Hematopoietic multipotent progenitor cell treated with erythropoietin and hydrocortisone succinate and interleukin-3 and kit ligand, for 17 days (in vitro differentiated cells): Measurements from ENCODE around the gene CHRNA9.

Experiments used
- DNase-seq: peaks from one replicate; pipeline ENCODE4 v3.0.0-alpha.2; 2015; ENCODE audit warnings: low spot score

Gene CHRNA9

GRCh38 chr4:40309250-40309774 is 25.8 kb upstream of the CHRNA9 start:
- DNase-seq: peak; percentile 76

- DNase-seq: no peak
Observed at GRCh38 chr4:40310225-40310624, 24.9 kb upstream of the CHRNA9 start.

DNA sequence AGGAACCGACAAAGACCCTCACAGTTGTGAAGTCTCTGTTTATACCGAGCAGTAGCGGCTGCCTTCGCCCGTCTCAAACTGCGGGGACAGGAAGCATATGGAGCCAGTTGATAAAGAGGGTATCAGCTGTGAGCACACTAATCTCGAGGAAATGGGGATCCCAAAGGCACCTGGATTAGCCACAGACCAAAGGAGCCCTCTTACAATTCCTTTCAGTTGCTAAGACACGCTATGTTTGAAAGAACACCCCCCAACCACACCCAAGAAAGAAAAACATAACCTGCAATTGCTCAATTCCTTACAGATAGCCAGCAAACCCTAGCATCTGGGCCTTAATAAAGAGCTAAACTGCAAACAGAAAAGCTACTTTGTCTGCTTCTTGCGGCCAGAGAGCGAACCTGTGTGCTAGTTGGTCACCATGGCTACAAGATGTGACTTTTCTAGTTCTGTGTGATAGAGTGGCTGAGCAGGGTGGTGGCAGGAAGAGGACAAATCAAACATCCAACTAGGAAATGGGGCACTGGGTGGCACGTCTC is 23.3 kb upstream of the CHRNA9 start:
- DNase-seq: no peak

GRCh38 chr4:40314951-40315350 is 20.2 kb upstream of the CHRNA9 start:
- no peak for DNase-seq

DNA sequence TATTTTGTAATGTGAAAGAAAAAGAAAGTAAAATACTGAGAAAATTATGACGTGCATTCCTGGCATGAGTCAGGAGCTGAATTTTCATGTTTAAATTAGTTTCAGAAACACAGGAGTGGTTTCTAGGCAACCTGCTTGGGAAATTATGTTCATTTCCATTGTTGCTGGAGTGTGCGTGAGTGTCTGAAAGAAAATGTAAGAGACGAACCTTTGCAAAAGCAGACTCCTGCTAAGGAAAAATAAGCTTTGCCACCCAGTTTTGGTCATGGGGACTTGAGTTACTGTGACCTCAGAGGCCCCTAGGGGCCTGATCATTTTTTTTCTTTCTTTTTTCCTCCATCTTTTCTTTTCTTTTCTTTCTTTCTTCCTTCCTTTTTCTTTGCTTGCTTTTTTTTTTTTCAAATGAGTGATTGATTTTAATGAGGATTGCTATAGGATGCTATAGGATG is 18.8 kb upstream of the CHRNA9 start:
- no peak for DNase-seq

GRCh38 chr4:40316782-40317635 is 18.1 kb upstream of the CHRNA9 start:
- peak; percentile 71 for DNase-seq

- DNase-seq: no peak
Observed at GRCh38 chr4:40317916-40318658, 17.0 kb upstream of the CHRNA9 start.

GRCh38 chr4:40321574-40322275 is 13.4 kb upstream of the CHRNA9 start:
- no peak for DNase-seq

DNA sequence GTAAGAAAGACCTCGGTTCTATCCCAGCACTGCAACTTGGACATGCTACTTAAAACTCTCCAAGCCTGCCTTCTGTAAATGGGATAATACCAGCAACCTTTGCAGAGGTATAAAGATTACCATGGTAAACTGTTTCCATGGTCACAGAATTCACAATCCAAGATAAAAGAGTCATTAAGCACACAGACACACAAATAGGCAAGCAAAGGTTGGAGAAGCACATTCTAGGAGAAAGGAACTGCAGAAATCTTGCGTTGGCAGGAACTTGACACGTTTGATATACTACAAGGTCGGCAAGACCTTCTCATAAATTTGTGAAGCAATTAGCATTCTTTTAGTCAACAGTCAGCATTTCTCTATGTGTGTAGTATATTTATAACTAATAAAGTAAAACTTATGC is 12.3 kb upstream of the CHRNA9 start:
- no peak for DNase-seq

DNA sequence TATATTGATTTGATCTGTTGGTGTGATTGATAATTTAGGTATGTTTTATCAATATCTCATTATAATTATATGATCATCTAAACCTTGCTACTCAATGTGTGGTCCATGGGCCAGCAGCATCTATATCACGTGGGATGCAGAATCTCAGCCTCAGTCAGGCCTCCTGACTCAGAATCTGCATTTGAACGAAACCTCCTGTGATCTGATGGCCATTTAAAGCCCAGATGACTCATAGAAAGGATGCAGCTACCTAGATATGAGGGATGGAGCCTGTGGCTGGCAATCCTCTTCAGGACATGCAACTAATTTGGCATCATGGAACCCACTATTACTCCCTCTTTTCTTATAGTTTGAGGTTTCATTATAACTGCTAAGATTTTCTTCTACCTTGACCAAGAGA is 11.3 kb upstream of the CHRNA9 start:
- no peak for DNase-seq

DNA sequence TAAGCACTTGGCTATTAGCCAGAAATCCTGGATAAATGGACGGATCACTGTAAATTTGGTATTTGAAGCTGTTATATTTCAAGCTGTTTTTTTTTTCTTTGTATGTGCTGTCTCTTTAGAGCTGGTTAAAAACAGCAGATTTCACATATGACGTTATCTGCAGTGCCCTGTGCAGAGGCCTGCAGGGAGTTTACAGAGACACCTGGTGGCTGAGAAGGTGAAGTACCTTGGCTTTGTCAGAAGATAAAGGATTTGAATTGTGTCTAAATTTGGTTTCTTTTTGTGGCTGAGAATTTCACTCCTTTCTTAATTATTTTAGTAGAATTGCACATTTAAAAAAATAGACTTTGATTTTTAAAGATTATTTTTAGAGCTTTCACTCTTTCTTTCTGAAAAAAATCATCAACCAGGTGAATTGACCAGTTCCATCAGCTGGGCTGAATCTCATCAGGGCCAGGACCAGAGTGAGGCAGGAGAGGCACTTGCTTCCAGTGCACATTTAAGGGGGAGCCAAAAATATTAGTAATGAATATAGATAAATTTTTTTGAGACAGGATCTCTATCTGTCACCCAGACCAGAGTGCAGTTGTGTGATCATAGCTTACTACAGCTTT is 9.6 kb upstream of the CHRNA9 start:
- peak; percentile 37 for DNase-seq

DNA sequence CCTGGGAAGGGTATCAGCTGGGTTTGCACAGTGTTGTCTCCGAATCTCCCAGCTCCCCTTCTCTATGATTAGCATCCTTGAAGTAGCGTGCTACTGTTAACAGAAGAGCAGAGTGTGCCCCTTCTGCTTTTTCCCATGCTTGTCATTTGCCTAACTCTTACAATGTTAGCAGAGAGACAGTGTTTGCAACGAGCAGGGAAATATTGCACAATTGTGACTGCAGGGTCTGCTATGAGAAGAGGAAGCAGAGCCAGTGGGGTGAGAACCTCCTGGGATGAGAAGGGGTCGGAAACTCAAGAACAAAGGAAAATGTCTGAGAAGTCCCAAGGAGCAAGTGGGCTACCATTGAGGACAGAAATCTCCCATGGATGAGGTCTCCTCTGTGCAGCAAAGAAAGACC is 7.8 kb upstream of the CHRNA9 start:
- DNase-seq: no peak

- DNase-seq: no peak
Observed at GRCh38 chr4:40328383-40328782, 6.8 kb upstream of the CHRNA9 start.

DNA sequence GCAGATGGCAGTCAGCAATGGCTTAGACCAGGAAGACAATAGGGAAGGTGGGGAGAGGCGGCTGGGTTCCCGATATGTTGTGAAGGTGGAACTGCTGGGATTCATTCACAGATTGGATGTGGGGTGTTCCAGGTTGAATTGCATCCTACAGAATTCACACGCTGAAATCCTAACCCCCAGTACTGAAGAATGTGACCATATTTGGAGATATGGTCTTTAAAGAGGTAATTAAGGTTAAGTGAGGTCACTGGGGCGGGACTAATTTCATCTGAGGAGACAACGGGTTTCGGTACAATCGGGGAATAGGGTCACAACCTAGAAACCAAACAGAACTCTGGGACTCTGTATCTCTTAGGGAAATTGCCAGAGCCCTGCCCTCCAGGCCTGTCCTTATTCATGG is 5.3 kb upstream of the CHRNA9 start:
- DNase-seq: no peak

GRCh38 chr4:40330536-40330935 is 4.6 kb upstream of the CHRNA9 start:
- DNase-seq: no peak

- DNase-seq: no peak
Observed at GRCh38 chr4:40331101-40331745, 3.9 kb upstream of the CHRNA9 start.

DNA sequence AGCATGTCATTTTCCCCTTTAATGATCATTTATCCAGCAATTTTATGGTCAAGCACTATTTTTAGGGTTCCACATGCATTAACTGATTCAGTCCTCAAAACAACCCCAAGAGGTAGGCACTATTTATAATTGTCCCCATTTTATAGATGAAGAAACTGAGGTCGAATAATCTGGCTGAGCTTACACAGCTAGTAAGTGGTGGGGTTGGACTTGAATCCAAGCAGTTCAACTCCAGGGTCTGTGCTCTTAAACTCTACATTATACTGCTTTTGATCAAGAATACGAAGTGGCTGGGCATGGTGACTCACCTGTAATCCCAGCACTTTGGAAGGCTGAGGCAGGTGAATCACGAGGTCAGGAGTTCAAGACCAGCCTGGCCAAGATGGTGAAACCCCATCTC is 3.2 kb upstream of the CHRNA9 start:
- DNase-seq: no peak

DNA sequence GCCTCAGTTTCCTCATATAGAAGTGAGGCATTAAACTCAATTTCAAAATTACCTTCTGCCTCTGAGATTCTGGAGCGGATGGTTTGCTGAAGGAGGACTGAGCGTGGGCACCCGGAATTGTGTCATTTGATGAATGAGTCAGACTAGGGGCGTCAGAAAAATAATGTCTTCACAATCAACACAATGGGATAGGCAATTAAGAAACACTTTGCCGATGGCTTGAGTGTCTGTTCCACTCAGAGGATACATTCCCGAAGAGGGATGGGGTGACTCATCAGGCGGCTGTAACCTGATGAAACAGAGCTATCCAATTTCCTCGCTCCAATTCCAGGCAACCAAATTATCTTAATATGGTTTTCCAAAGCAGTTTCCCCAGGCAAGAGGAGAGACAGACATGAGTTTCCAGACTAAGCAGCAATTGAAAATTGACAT is 1.2 kb upstream of the CHRNA9 start:
- DNase-seq: no peak

DNA sequence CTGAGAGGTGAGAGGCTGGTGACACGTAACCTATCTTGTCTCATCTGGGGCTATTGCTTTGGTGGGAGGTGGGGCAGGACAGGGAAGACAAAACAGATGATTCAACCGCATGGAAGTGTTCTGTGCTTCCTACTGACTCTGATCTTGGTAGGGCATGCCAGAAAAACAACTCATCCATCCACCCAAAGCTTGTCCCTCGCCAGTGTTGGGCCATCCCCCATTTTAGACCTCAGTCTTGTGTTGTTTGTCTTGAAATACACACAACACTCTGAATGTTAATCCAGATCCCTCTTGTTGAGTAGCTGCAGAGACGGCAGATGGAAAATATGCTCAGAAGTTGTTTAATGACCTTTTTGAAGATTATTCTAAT is 377 bp downstream of the CHRNA9 start:
- no peak for DNase-seq

DNA sequence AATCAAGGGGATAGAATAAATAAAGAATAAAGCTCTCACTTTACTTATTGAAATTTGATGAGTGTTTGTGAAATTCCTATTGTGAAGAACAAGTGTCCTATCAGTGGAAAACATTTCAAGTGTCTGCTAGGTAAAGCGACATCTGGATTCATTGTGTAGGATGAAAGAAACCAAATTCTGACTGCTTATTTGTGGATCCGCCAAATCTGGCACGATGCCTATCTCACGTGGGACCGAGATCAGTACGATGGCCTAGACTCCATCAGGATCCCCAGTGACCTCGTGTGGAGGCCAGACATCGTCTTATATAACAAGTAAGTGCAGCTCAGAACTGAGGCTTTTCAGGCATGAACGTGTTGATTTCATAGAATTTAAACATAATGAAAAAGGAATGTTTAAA is 1.9 kb downstream of the CHRNA9 start:
- no peak for DNase-seq

- DNase-seq: no peak
Observed at GRCh38 chr4:40337523-40337922, 2.4 kb downstream of the CHRNA9 start.
